ENCODE results near the gene KIF22. TPM values are rescaled to one million over a fixed set of nuclear protein-coding genes. Genes with fewer than 3 reads are reported as not detected.

KIF22 gene
- total and polyA plus RNA-seq, 9 of the 15 experiments (the other 6 are each of a cell fraction or from before 2014, with no cell fraction given): 8.7 to 232 (median 131) TPM

DNA sequence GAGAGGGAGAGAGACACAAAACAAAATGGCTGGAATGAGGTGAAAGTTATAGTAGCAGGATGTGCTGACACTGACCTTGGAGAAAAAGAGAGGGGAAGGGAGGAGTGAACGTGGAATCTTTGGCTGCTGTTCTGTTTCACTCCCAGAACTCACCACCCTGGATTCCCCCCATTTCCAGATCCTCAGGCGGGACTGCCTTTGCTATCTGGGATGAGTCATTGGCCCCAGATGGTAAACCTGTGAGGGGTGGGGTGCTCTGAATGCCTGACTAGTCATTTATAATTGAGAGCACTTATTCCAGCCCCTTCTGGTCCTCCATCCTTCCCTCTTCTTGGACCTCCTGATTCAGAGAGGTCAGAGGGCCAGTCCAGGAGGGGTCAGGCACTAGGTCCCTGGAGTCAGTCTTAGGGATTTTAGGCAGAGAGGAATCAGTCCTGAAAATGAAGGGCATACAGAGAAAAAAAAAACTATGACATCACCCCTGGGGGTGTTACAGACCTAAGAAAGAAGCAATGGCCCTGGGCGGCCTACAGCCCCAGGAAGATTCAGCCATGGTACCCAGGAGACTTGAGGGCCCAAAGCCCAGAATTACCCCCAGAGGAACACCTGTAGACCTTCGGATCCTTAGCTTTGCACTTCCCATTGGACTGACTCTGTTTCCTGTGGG, 14.7 kb upstream of the KIF22 start (continued):
- TF ChIP-seq DPF2 (IDR thresholded peaks at IDR 0.05): peak; percentile 56; the same call in 1 of the 2 replicates
- TF ChIP-seq SRF (CRISPR knock-in tag; IDR thresholded peaks at IDR 0.05): peak in 1 of 2 experiments; percentile 32; a peak in 1 of 4 replicates
- TF ChIP-seq ARID1B (IDR thresholded peaks at IDR 0.05): peak; percentile 64
- TF ChIP-seq, protein P1, sequence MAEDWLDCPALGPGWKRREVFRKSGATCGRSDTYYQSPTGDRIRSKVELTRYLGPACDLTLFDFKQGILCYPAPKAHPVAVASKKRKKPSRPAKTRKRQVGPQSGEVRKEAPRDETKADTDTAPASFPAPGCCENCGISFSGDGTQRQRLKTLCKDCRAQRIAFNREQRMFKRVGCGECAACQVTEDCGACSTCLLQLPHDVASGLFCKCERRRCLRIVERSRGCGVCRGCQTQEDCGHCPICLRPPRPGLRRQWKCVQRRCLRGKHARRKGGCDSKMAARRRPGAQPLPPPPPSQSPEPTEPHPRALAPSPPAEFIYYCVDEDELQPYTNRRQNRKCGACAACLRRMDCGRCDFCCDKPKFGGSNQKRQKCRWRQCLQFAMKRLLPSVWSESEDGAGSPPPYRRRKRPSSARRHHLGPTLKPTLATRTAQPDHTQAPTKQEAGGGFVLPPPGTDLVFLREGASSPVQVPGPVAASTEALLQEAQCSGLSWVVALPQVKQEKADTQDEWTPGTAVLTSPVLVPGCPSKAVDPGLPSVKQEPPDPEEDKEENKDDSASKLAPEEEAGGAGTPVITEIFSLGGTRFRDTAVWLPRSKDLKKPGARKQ (CRISPR knock-in tag; IDR thresholded peaks at IDR 0.05): no peak
- peak; percentile 89 for TF ChIP-seq JUN (IDR thresholded peaks at IDR 0.05; ENCODE audit: borderline replicate concordance, low read depth, low read length)
- TF ChIP-seq JUN (CRISPR knock-in tag; IDR thresholded peaks at IDR 0.05; ENCODE audit: borderline replicate concordance): no peak
- TF ChIP-seq ZNF584 (CRISPR knock-in tag; IDR thresholded peaks at IDR 0.05; ENCODE audit: low read depth): no peak
- TF ChIP-seq VEZF1 (CRISPR knock-in tag; IDR thresholded peaks at IDR 0.05): peak; percentile 21; the same call in 1 of the 2 replicates
- TF ChIP-seq TCF3 (CRISPR knock-in tag; IDR thresholded peaks at IDR 0.05): 0 out of 2 replicates have a peak, but pooled peaks have one; percentile 10
- TF ChIP-seq NBN (IDR thresholded peaks at IDR 0.05; ENCODE audit: low read depth): no peak
- TF ChIP-seq ATF7 (IDR thresholded peaks at IDR 0.05): peak; percentile 47; the same call in 1 of the 2 replicates
- TF ChIP-seq ATF3 (IDR thresholded peaks at IDR 0.05): peak; percentile 90
- no peak for TF ChIP-seq ATF3 (CRISPR knock-in tag; conservative IDR thresholded peaks at IDR 0.05)
- TF ChIP-seq C11orf30 (IDR thresholded peaks at IDR 0.05; ENCODE audit: low read depth): peak; percentile 21; the same call in 1 of the 2 replicates
- peak; percentile 66; the same call in 1 of the 2 replicates for TF ChIP-seq SMARCA4 (IDR thresholded peaks at IDR 0.05)
- TF ChIP-seq NEUROD1 (IDR thresholded peaks at IDR 0.05; ENCODE audit: borderline replicate concordance, low read depth, low read length, partially characterized antibody): peak; percentile 36
- TF ChIP-seq ZBTB43 (CRISPR knock-in tag; IDR thresholded peaks at IDR 0.05): no peak
- peak; percentile 34; the same call in 1 of the 2 replicates for TF ChIP-seq CBFA2T3 (IDR thresholded peaks at IDR 0.05)
- TF ChIP-seq, protein P2, sequence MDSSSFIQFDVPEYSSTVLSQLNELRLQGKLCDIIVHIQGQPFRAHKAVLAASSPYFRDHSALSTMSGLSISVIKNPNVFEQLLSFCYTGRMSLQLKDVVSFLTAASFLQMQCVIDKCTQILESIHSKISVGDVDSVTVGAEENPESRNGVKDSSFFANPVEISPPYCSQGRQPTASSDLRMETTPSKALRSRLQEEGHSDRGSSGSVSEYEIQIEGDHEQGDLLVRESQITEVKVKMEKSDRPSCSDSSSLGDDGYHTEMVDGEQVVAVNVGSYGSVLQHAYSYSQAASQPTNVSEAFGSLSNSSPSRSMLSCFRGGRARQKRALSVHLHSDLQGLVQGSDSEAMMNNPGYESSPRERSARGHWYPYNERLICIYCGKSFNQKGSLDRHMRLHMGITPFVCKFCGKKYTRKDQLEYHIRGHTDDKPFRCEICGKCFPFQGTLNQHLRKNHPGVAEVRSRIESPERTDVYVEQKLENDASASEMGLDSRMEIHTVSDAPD (CRISPR knock-in tag; IDR thresholded peaks at IDR 0.05): no peak
- TF ChIP-seq TEAD4 (IDR thresholded peaks at IDR 0.05; ENCODE audit: low read length): 0 out of 2 replicates have a peak, but pooled peaks have one; percentile 15
- no peak for TF ChIP-seq TEAD4 (CRISPR knock-in tag; IDR thresholded peaks at IDR 0.05; ENCODE audit: borderline replicate concordance)

All from K562 (cell line).